GM23338 (cell line): ENCODE results near the gene ING1. TPM values are rescaled to one million over a fixed set of nuclear protein-coding genes. Genes with fewer than 3 reads are reported as not detected.

ENCODE experiments used
- ATAC-seq: fragments of 200-7000 bp; cut with Tn5 transposase; 3 replicates; pipeline ENCODE4 v1.9.1; 2020
- DNase-seq: peaks from one replicate; pipeline ENCODE4 v3.0.0-alpha.2; 2015; ENCODE audit warnings: low spot score
- H2AFZ ChIP-seq: fragments of 200-600 bp; sonication (generic); 2 replicates; pipeline ENCODE4 v1.8.0; 2016; ENCODE audit warnings: antibody characterized with exemption, mild to moderate bottlenecking, moderate library complexity
- H3F3A ChIP-seq: fragments of 200-600 bp; sonication (generic); replicated peaks from 2 replicates; pipeline ENCODE4 v1.8.0; 2017; ENCODE audit warnings: antibody characterized with exemption, mixed run types, low read depth
- H3K27ac ChIP-seq: fragments of 200-600 bp; sonication (generic); 2 replicates; pipeline ENCODE4 v1.6.1; 2016; ENCODE audit warnings: low read depth
- H3K27me3 ChIP-seq: fragments of 200-600 bp; sonication (generic); 2 replicates; pipeline ENCODE4 v1.8.0; 2016; ENCODE audit warnings: mild to moderate bottlenecking, mixed run types, moderate library complexity; ENCODE audit not compliant: insufficient read depth
- H3K36me3 ChIP-seq: fragments of 200-600 bp; sonication (generic); 2 replicates; pipeline ENCODE4 v1.8.0; 2016; ENCODE audit warnings: mild to moderate bottlenecking; ENCODE audit not compliant: insufficient read depth
- H3K4me1 ChIP-seq: fragments of 200-600 bp; sonication (generic); 2 replicates; pipeline ENCODE4 v1.8.0; 2016; ENCODE audit warnings: mild to moderate bottlenecking, moderate library complexity; ENCODE audit not compliant: insufficient read depth
- H3K4me2 ChIP-seq: fragments of 200-600 bp; sonication (generic); 2 replicates; pipeline ENCODE4 v1.7.1; 2017; ENCODE audit warnings: mixed run types
- H3K4me3 ChIP-seq: fragments of 200-600 bp; sonication (generic); 2 replicates; pipeline ENCODE4 v1.6.1; 2016; ENCODE audit warnings: mixed run types
- H3K79me2 ChIP-seq: fragments of 200-600 bp; sonication (generic); replicated peaks from 2 replicates; pipeline ENCODE4 v1.8.0; 2017; ENCODE audit warnings: mild to moderate bottlenecking; ENCODE audit not compliant: insufficient read depth
- H3K9me2 ChIP-seq: fragments of 200-600 bp; sonication (generic); 2 replicates; pipeline ENCODE4 v1.8.0; 2017; ENCODE audit not compliant: insufficient read depth
- H4K20me1 ChIP-seq: fragments of 200-600 bp; sonication (generic); replicated peaks from 2 replicates; pipeline ENCODE4 v1.8.0; 2017; ENCODE audit warnings: mild to moderate bottlenecking; ENCODE audit not compliant: insufficient read depth
- H3K27ac Mint-ChIP-seq: 2 replicates; pipeline ENCODE4 v1.8.0; 2020; ENCODE audit warnings: inconsistent platforms, mild to moderate bottlenecking, moderate library complexity, mixed read lengths
- H3K27me3 Mint-ChIP-seq: 3 replicates; pipeline ENCODE4 v1.8.0; 2022; ENCODE audit warnings: low read depth, mild to moderate bottlenecking, moderate library complexity, mixed read lengths, inconsistent platforms; ENCODE audit not compliant: insufficient read depth, poor library complexity
- H3K36me3 Mint-ChIP-seq: 3 replicates; pipeline ENCODE4 v1.8.0; 2021; ENCODE audit warnings: low read depth, mild to moderate bottlenecking, inconsistent platforms, moderate library complexity, mixed read lengths
- H3K4me1 Mint-ChIP-seq: 3 replicates; pipeline ENCODE4 v1.8.0; 2020; ENCODE audit warnings: mild to moderate bottlenecking, inconsistent platforms, mixed read lengths
- H3K4me3 Mint-ChIP-seq: 3 replicates; pipeline ENCODE4 v1.8.0; 2021; ENCODE audit warnings: moderate library complexity, mild to moderate bottlenecking, inconsistent platforms, mixed read lengths
- H3K9me3 Mint-ChIP-seq: 3 replicates; pipeline ENCODE4 v1.8.0; 2020; ENCODE audit warnings: moderate library complexity, mild to moderate bottlenecking, inconsistent platforms, mixed read lengths
- JUNB ChIP-seq: IDR thresholded peaks from one replicate; pipeline ENCODE4 v1.6.1; 2016; ENCODE audit warnings: antibody characterized with exemption; ENCODE audit not compliant: unreplicated experiment
- ZNF462 ChIP-seq: fragments of 250-450 bp; sonication (Bioruptor Pico); IDR thresholded peaks from 2 replicates; pipeline ENCODE4 v1.5.0; 2020; ENCODE audit warnings: mild to moderate bottlenecking, moderate library complexity
- polyA plus RNA-seq: library from polyadenylated mRNA; unstranded; fragments of >200 nt; fragmentation: Nextera tagmentation; extraction: Ambion mirVana; gene quantifications from 2 replicates; pipeline ENCODE4 v1.2.1, GENCODE V29; 2016
- total RNA-seq: library from RNA; depleted of rRNA; stranded (reverse); fragments of >200 nt; shearing (Covaris generic); gene quantifications from 2 replicates; pipeline ENCODE4 v1.2.3, GENCODE V29; 2014
- TF ChIP-seq, protein P1 (sequence below): IDR thresholded peaks from 2 replicates; pipeline ENCODE4 v1.6.1; 2016; ENCODE audit warnings: antibody characterized with exemption
- TF ChIP-seq, protein P2 (sequence below), 2 experiments: fragments of 200-600 bp in 1 of 2; sonication (generic) in 1 of 2; conservative IDR thresholded peaks; 2 replicates each; pipeline versions ENCODE4 v1.5.1 to v1.6.1; 2016 to 2017; ENCODE audit warnings: antibody characterized with exemption in 2 of 2, low read depth in 2 of 2, mild to moderate bottlenecking in 2 of 2, moderate library complexity in 1 of 2

The ING1 gene
- total and polyA plus RNA-seq, 2 experiments from 2014 or later: 27.4 to 34.4 TPM

GRCh38 chr13:110712849-110713641, 455 bp upstream of the ING1 start (continued):
- TF ChIP-seq ZNF462 (CRISPR knock-in tag): no peak
- TF ChIP-seq, protein P1, sequence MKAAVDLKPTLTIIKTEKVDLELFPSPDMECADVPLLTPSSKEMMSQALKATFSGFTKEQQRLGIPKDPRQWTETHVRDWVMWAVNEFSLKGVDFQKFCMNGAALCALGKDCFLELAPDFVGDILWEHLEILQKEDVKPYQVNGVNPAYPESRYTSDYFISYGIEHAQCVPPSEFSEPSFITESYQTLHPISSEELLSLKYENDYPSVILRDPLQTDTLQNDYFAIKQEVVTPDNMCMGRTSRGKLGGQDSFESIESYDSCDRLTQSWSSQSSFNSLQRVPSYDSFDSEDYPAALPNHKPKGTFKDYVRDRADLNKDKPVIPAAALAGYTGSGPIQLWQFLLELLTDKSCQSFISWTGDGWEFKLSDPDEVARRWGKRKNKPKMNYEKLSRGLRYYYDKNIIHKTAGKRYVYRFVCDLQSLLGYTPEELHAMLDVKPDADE: peak; percentile 52; the same call in 1 of the 2 replicates

DNA sequence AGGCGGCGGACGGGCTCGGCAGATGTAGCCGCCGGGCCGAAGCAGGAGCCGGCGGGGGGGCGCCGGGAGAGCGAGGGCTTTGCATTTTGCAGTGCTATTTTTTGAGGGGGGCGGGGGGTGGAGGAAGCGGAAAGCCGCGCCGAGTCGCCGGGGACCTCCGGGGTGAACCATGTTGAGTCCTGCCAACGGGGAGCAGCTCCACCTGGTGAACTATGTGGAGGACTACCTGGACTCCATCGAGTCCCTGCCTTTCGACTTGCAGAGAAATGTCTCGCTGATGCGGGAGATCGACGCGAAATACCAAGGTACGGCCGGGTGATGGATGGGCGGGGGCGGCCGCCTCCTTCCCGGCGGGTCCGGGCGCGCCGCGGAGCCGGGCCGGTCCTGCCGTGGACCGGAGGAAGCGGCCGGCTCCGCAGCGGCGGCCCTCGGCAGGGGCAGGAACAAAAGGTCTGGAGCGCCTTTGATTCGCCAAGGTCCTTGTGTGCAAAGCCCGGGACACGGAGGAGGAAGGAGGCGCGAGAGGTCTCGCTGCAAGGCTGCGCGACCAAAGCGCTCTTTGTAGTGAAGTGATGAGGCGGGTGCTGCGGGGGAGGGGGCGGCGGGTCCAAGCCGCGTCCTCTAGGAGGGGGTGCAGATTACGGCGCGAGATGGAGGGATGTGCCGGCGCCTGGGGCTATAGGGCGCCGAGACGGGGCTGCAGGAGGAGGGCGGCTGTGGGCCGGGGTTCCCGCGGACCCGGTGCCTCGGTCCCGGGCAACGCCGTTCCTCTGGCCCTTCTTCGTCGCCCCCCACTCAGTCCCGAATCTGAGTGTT, 689 bp downstream of the ING1 start:
- Histone ChIP-seq H3K27ac (peak overlapping the region; percentile 78), H3K4me1 (peaks cover 18% of the 10 kb centered on the region), H3F3A (peaks cover 9% of the 10 kb centered on the region; the same call in 1 of the 2 replicates), H2AFZ (no peak overlapping the region), H3K9me2 (no peaks in the 10 kb centered on the region), H3K36me3 (no peaks in the 10 kb centered on the region), H3K27me3 (no peaks in the 10 kb centered on the region), H3K4me2 (peak overlapping the region; percentile 85), H3K79me2 (peaks cover 47% of the 10 kb centered on the region), H4K20me1 (peaks cover 27% of the 10 kb centered on the region), H3K4me3 (peak overlapping the region; percentile 80)
- peaks cover 5% of the 10 kb centered on the region; the same call in 1 of the 3 replicates for H3K9me3 Mint-ChIP-seq
- DNase-seq (peak; percentile 53), ATAC-seq (peak; percentile 0; the same call in 1 of the 3 replicates)
- H3K4me3 Mint-ChIP-seq: peak overlapping the region; percentile 98
- peaks cover 20% of the 10 kb centered on the region for H3K4me1 Mint-ChIP-seq
- H3K27me3 Mint-ChIP-seq: peaks cover 15% of the 10 kb centered on the region
- TF ChIP-seq, protein P2, sequence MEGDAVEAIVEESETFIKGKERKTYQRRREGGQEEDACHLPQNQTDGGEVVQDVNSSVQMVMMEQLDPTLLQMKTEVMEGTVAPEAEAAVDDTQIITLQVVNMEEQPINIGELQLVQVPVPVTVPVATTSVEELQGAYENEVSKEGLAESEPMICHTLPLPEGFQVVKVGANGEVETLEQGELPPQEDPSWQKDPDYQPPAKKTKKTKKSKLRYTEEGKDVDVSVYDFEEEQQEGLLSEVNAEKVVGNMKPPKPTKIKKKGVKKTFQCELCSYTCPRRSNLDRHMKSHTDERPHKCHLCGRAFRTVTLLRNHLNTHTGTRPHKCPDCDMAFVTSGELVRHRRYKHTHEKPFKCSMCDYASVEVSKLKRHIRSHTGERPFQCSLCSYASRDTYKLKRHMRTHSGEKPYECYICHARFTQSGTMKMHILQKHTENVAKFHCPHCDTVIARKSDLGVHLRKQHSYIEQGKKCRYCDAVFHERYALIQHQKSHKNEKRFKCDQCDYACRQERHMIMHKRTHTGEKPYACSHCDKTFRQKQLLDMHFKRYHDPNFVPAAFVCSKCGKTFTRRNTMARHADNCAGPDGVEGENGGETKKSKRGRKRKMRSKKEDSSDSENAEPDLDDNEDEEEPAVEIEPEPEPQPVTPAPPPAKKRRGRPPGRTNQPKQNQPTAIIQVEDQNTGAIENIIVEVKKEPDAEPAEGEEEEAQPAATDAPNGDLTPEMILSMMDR (conservative IDR thresholded peaks at IDR 0.05; ENCODE audit: low read depth in 2 of 2): 0 out of 4 replicates have a peak, but pooled peaks of 1 of the 2 experiments have one; percentile 1
- no peak for TF ChIP-seq JUNB
- peaks cover 9% of the 10 kb centered on the region for H3K36me3 Mint-ChIP-seq
- peak overlapping the region; percentile 90; the same call in 1 of the 2 replicates for H3K27ac Mint-ChIP-seq
